Cortex of kidney (tissue), 1 donor: ENCODE measurements around the gene LRRC37A.
"Not testable (repeated sequence)": the region's sequence is repeated elsewhere in the genome, so short reads cannot be mapped to it uniquely, and the experiment has no call there.

Experiments used
- DNase-seq: peaks from one replicate; lab custom pipeline; 2025; lab: John Stamatoyannopoulos, UW

LRRC37A gene

GRCh38 chr17:46287587-46287986 is 7.3 kb upstream of the LRRC37A start:
- not testable (repeated sequence) for DNase-seq

- DNase-seq: not testable (repeated sequence)
These were observed 3.9 kb upstream of the LRRC37A start for GRCh38 chr17:46290906-46291546.

GRCh38 chr17:46291618-46292017 is 3.3 kb upstream of the LRRC37A start:
- not testable (repeated sequence) for DNase-seq

GRCh38 chr17:46341220-46341619 is 46.3 kb downstream of the LRRC37A start:
- DNase-seq: not testable (repeated sequence)

- DNase-seq: not testable (repeated sequence)
These were observed 47.2 kb downstream of the LRRC37A start for GRCh38 chr17:46342131-46342530.

- DNase-seq: not testable (repeated sequence)
These were observed 53.4 kb downstream of the LRRC37A start for GRCh38 chr17:46348345-46348744.

- DNase-seq: not testable (repeated sequence)
These were observed 54.1 kb downstream of the LRRC37A start for GRCh38 chr17:46349060-46349459.

GRCh38 chr17:46353856-46354255 is 58.9 kb downstream of the LRRC37A start:
- DNase-seq: not testable (repeated sequence)

GRCh38 chr17:46361145-46361735 is 66.3 kb downstream of the LRRC37A start:
- not testable (repeated sequence) for DNase-seq

GRCh38 chr17:46361755-46362154 is 66.8 kb downstream of the LRRC37A start, which contains the start of gene ARL17B:
Gene ARL17B, minus strand, starts transcription at chr17:46361766. Its CDS starts 3,369 bp downstream, at chr17:46358397.
- not testable (repeated sequence) for DNase-seq

- not testable (repeated sequence) for DNase-seq
These were observed 72.6 kb downstream of the LRRC37A start for GRCh38 chr17:46367520-46367919.

- not testable (repeated sequence) for DNase-seq
These were observed 77.6 kb downstream of the LRRC37A start for GRCh38 chr17:46372236-46373229.

GRCh38 chr17:46373418-46373817 is 78.5 kb downstream of the LRRC37A start:
- not testable (repeated sequence) for DNase-seq

GRCh38 chr17:46383118-46383517 is 88.2 kb downstream of the LRRC37A start:
- not testable (repeated sequence) for DNase-seq

GRCh38 chr17:46385491-46385890 is 90.6 kb downstream of the LRRC37A start:
- not testable (repeated sequence) for DNase-seq
